MCF 10A (cell line): ENCODE data around the gene SLC25A40. TPM values are rescaled to one million over a fixed set of nuclear protein-coding genes. Genes with fewer than 3 reads are reported as not detected.

Experiments
- BruUV-seq: library from RNA; stranded (reverse); fragments of 400-500 nt; replicated peaks from 2 replicates; lab custom pipeline; 2021; lab: Mats Ljungman, UMichigan
- CTCF ChIA-PET: fragments of 300-600 bp; sonication (Branson Sonifier 250); formaldehyde crosslinking; extraction: SDS; loops from one replicate; lab custom pipeline; 2021; ENCODE audit warnings: antibody characterized with exemption, inconsistent platforms; lab: Yijun Ruan, JAX
- POLR2A ChIA-PET: fragments of 300-600, 350-650 bp; sonication (Branson Sonifier 250); formaldehyde crosslinking; extraction: SDS; loops from one replicate; lab custom pipeline; 2020; ENCODE audit warnings: antibody characterized with exemption, inconsistent platforms; lab: Yijun Ruan, JAX
- DNase-seq: peaks from one replicate; pipeline ENCODE4 v3.0.0-alpha.2; 2018; ENCODE audit not compliant: unreplicated experiment
- H3K27ac Mint-ChIP-seq: one replicate; pipeline ENCODE4 v1.8.0; 2022; ENCODE audit warnings: mild to moderate bottlenecking, low read depth, mixed read lengths; ENCODE audit not compliant: unreplicated experiment
- H3K27me3 Mint-ChIP-seq: one replicate; pipeline ENCODE4 v1.8.0; 2022; ENCODE audit warnings: mixed read lengths; ENCODE audit not compliant: insufficient read depth, unreplicated experiment
- H3K36me3 Mint-ChIP-seq: one replicate; pipeline ENCODE4 v1.8.0; 2022; ENCODE audit warnings: mild to moderate bottlenecking, moderate library complexity, mixed read lengths; ENCODE audit not compliant: insufficient read depth, unreplicated experiment
- H3K4me1 Mint-ChIP-seq: one replicate; pipeline ENCODE4 v1.8.0; 2022; ENCODE audit warnings: mixed read lengths; ENCODE audit not compliant: insufficient read depth, unreplicated experiment
- H3K4me3 Mint-ChIP-seq: one replicate; pipeline ENCODE4 v1.8.0; 2022; ENCODE audit warnings: mild to moderate bottlenecking, moderate library complexity, mixed read lengths; ENCODE audit not compliant: unreplicated experiment
- H3K9me3 Mint-ChIP-seq: one replicate; pipeline ENCODE4 v1.8.0; 2022; ENCODE audit warnings: mixed read lengths; ENCODE audit not compliant: unreplicated experiment
- CTCF ChIP-seq: fragments of 200-600 bp; IDR thresholded peaks from one replicate; pipeline ENCODE4 v1.8.0; 2022; ENCODE audit warnings: antibody characterized with exemption, mild to moderate bottlenecking; ENCODE audit not compliant: unreplicated experiment
- intact Hi-C: fragments of 100-400 bp; cut with micrococcal nuclease; formaldehyde crosslinking; loops from 2 replicates; pipeline ENCODE4 v1.14.1; 2022
- total RNA-seq: library from RNA; stranded (reverse); gene quantifications from 2 replicates; pipeline ENCODE4 v1.2.3, GENCODE V29; 2022

Gene SLC25A40
- total RNA-seq, 1 experiment from 2014 or later, result 10.7 TPM

GRCh38 chr7:87806150-87806549, 70.0 kb downstream of the SLC25A40 start:
- no peaks in the 10 kb centered on the region for H3K9me3 Mint-ChIP-seq
- no peak overlapping the region for H3K4me3 Mint-ChIP-seq
- intact Hi-C loops, result no loop called here
- no peak for DNase-seq
- ChIA-PET POLR2A (no interaction called here), CTCF (no interaction called here)
- no peaks in the 10 kb centered on the region for H3K4me1 Mint-ChIP-seq
- no peaks in the 10 kb centered on the region for H3K36me3 Mint-ChIP-seq
- no peak for TF ChIP-seq CTCF
- H3K27ac Mint-ChIP-seq, result no peak overlapping the region
- BruUV-seq, result no TSS peak
- H3K27me3 Mint-ChIP-seq, result no peaks in the 10 kb centered on the region

GRCh38 chr7:87797798-87798403, 78.3 kb downstream of the SLC25A40 start:
- POLR2A ChIA-PET, result interaction anchor here (1.7 kb wide), 1 partner anchor 88 kb away, joined by 4 read pairs; no protein-coding TSS in a partner anchor
- TF ChIP-seq CTCF, result peak; percentile 54
- H3K27ac Mint-ChIP-seq, result no peak overlapping the region

GRCh38 chr7:87797395-87797794, 78.8 kb downstream of the SLC25A40 start:
- ChIA-PET CTCF (interaction anchor here (0.5 to 5.0 kb wide), 11 partner anchors 12 to 421 kb away, joined by 3 to 28 read pairs (median 4); no protein-coding TSS in a partner anchor), POLR2A (interaction anchor here (1.7 kb wide), 1 partner anchor 89 kb away, joined by 4 read pairs; no protein-coding TSS in a partner anchor)
- peaks cover 7% of the 10 kb centered on the region for H3K27me3 Mint-ChIP-seq
- H3K36me3 Mint-ChIP-seq, result no peaks in the 10 kb centered on the region
- BruUV-seq, result no TSS peak
- no peaks in the 10 kb centered on the region for H3K4me1 Mint-ChIP-seq
- intact Hi-C loops, result loop anchor here (5.0 kb wide), 2 partner anchors 290 to 485 kb away; no protein-coding TSS in a partner anchor
- H3K27ac Mint-ChIP-seq, result no peak overlapping the region
- H3K4me3 Mint-ChIP-seq, result no peak overlapping the region
- no peak for DNase-seq
- no peaks in the 10 kb centered on the region for H3K9me3 Mint-ChIP-seq
- no peak for TF ChIP-seq CTCF

More at GRCh38 chr7:87797798-87798403, 78.3 kb downstream of the SLC25A40 start:
- BruUV-seq, result no TSS peak
- H3K4me3 Mint-ChIP-seq, result no peak overlapping the region
- H3K36me3 Mint-ChIP-seq, result no peaks in the 10 kb centered on the region
- H3K9me3 Mint-ChIP-seq, result no peaks in the 10 kb centered on the region
- DNase-seq, result peak; percentile 71
- CTCF ChIA-PET, result interaction anchor here (0.7 to 5.0 kb wide), 15 partner anchors 12 to 438 kb away, joined by 3 to 28 read pairs (median 3); no protein-coding TSS in a partner anchor
- peaks cover 2% of the 10 kb centered on the region for H3K27me3 Mint-ChIP-seq
- no peaks in the 10 kb centered on the region for H3K4me1 Mint-ChIP-seq
- intact Hi-C loops, result loop anchor here (1.0 to 5.0 kb wide), 5 partner anchors 89 to 486 kb away; no protein-coding TSS in a partner anchor

GRCh38 chr7:87785368-87785995, 90.7 kb downstream of the SLC25A40 start:
- CTCF ChIA-PET, result interaction anchor here (0.8 to 1.9 kb wide), 3 partner anchors 14 to 278 kb away, joined by 3 to 7 read pairs (median 3); no protein-coding TSS in a partner anchor
- POLR2A ChIA-PET, result no interaction called here
- Mint-ChIP-seq H3K9me3 (no peaks in the 10 kb centered on the region), H3K36me3 (no peaks in the 10 kb centered on the region), H3K27ac (no peak overlapping the region), H3K4me3 (no peak overlapping the region), H3K4me1 (no peaks in the 10 kb centered on the region), H3K27me3 (peaks cover 35% of the 10 kb centered on the region)
- no TSS peak for BruUV-seq
- intact Hi-C loops, result no loop called here
- no peak for DNase-seq
- TF ChIP-seq CTCF, result no peak
